K562 (cell line): ENCODE measurements around the gene NSRP1. TPM values are rescaled to one million over a fixed set of nuclear protein-coding genes. Genes with fewer than 3 reads are reported as not detected.

ENCODE experiments used
- ATAC-seq: fragments of 200-7000 bp; cut with Tn5 transposase; 3 replicates; pipeline ENCODE4 v1.9.1; 2020; ENCODE audit warnings: moderate library complexity
- BruUV-seq: library from RNA; stranded (reverse); fragments of 400-500 nt; replicated peaks from 2 replicates; lab custom pipeline; 2021; lab: Mats Ljungman, UMichigan
- CTCF ChIA-PET: fragments of 300-600 bp; formaldehyde crosslinking; extraction: SDS; loops from one replicate; lab custom pipeline; 2021; ENCODE audit warnings: low intra/inter-chr PET ratio; lab: Yijun Ruan, JAX
- POLR2A ChIA-PET: fragments of 300-600, 350-650 bp; sonication (Branson Sonifier 250); formaldehyde crosslinking; extraction: SDS; loops from one replicate; lab custom pipeline; 2021; ENCODE audit warnings: antibody characterized with exemption, inconsistent platforms; lab: Yijun Ruan, JAX
- DNase-seq, 4 experiments: peaks; one replicate each; pipeline versions ENCODE4 v3.0.0 to v3.0.0-alpha.2; 2011 to 2018; ENCODE audit warnings: low spot score in 3 of 4, mixed read lengths in 3 of 4; ENCODE audit errors: extremely low read depth in 1 of 4
- FAIRE-seq: peaks from 2 replicates; lab custom pipeline; 2011; peaks lifted over from hg19 to GRCh38; lab: Jason Lieb, UNC
- H2AFZ ChIP-seq: 2 replicates; pipeline ENCODE4 v1.6.0; 2011; ENCODE audit warnings: low read depth, low read length, control low read depth, inconsistent platforms
- H3K27ac ChIP-seq: fragments of 200-600 bp; 3 replicates; pipeline ENCODE4 v1.8.0; 2011; ENCODE audit warnings: low read depth, mild to moderate bottlenecking, control low read depth, inconsistent platforms, low read length, moderate library complexity, mixed read lengths; ENCODE audit errors: extremely low read depth
- H3K27me3 ChIP-seq, 2 experiments: fragments of 300-600 bp in 1 of 2; 2 replicates in 1 of 2; 3 replicates in 1 of 2; pipeline versions ENCODE4 v1.6.0 to v1.8.0; 2011; ENCODE audit warnings: inconsistent platforms in 2 of 2, low read length in 2 of 2, mild to moderate bottlenecking in 1 of 2, mixed read lengths in 1 of 2, moderate library complexity in 1 of 2; ENCODE audit not compliant: control insufficient read depth in 2 of 2, insufficient read depth in 2 of 2
- H3K36me3 ChIP-seq: fragments of 300-600 bp; 3 replicates; pipeline ENCODE4 v1.8.0; 2011; ENCODE audit warnings: mild to moderate bottlenecking, low read length, inconsistent platforms; ENCODE audit not compliant: control insufficient read depth, insufficient read depth
- H3K4me1 ChIP-seq, 2 experiments: fragments of 200-600 bp in 1 of 2; replicated peaks in 1 of 2; 2 replicates in 1 of 2; 3 replicates in 1 of 2; pipeline versions ENCODE4 v1.5.1 to v1.8.0; 2011; ENCODE audit warnings: inconsistent platforms in 2 of 2, low read length in 2 of 2, mild to moderate bottlenecking in 1 of 2, mixed read lengths in 1 of 2, moderate library complexity in 1 of 2; ENCODE audit not compliant: control insufficient read depth in 2 of 2, insufficient read depth in 2 of 2
- H3K4me2 ChIP-seq: 2 replicates; pipeline ENCODE4 v1.6.1; 2011; ENCODE audit warnings: low read length, control low read depth, inconsistent platforms, mixed read lengths; ENCODE audit not compliant: insufficient read depth
- H3K4me3 ChIP-seq: fragments of 200-600 bp; sonication (generic), shearing (Covaris generic); 2 replicates; pipeline ENCODE4 v1.5.1; 2016; ENCODE audit warnings: control low read depth, inconsistent platforms
- H3K79me2 ChIP-seq: fragments of 200-600 bp; 3 replicates; pipeline ENCODE4 v1.8.0; 2011; ENCODE audit warnings: low read length, inconsistent platforms; ENCODE audit not compliant: control insufficient read depth, insufficient read depth
- H3K9ac ChIP-seq, 2 experiments: 2 replicates each; pipeline versions ENCODE4 v1.6.0 to v1.6.1; 2011; ENCODE audit warnings: low read depth in 2 of 2, low read length in 2 of 2, control low read depth in 1 of 2, inconsistent platforms in 1 of 2, mild to moderate bottlenecking in 1 of 2, mixed read lengths in 1 of 2; ENCODE audit not compliant: insufficient read depth in 1 of 2
- H3K9me1 ChIP-seq: one replicate; pipeline ENCODE4 v1.6.0; 2011; ENCODE audit warnings: inconsistent platforms, mild to moderate bottlenecking, low read length, moderate library complexity; ENCODE audit not compliant: control insufficient read depth, insufficient read depth
- H3K9me3 ChIP-seq: replicated peaks from 2 replicates; pipeline ENCODE4 v1.5.1; 2011; ENCODE audit warnings: low read depth, low read length, inconsistent platforms; ENCODE audit not compliant: control insufficient read depth, insufficient read depth
- H4K20me1 ChIP-seq: replicated peaks from 2 replicates; pipeline ENCODE4 v1.6.1; 2011; ENCODE audit warnings: low read length, inconsistent platforms, mixed read lengths; ENCODE audit not compliant: control insufficient read depth, insufficient read depth
- NFIC ChIP-seq: fragments of 450-650 bp; IDR thresholded peaks from 2 replicates; pipeline ENCODE4 v1.6.1; 2017; ENCODE audit warnings: mild to moderate bottlenecking, inconsistent platforms
- ZNF76 ChIP-seq: fragments of 250-450 bp; sonication (Bioruptor Pico); IDR thresholded peaks from 2 replicates; pipeline ENCODE4 v1.4.0; 2020; ENCODE audit warnings: mild to moderate bottlenecking, moderate library complexity, borderline replicate concordance
- in situ Hi-C: fragments of 300-500 bp; cut with MboI; formaldehyde crosslinking; loops from 4 replicates; pipeline ENCODE4 v1.15.0; 2018; ENCODE audit warnings: inconsistent platforms, mixed read lengths
- intact Hi-C: fragments of 100-400 bp; cut with micrococcal nuclease; formaldehyde crosslinking; loops from 2 replicates; pipeline ENCODE4 v1.14.2; 2022
- polyA plus RNA-seq, 8 experiments: library from polyadenylated mRNA; depleted of rRNA in 4 of 8; stranded (reverse) in 5 of 8; unstranded in 3 of 8; fragments of >200 nt; fragmentation: Nextera tagmentation in 2 of 8; fragmentation: Illumina TruSeq in 1 of 8; extraction: Ambion mirVana in 2 of 8; extraction: Trizol in 1 of 8; gene quantifications; 2 replicates each; pipeline versions ENCODE4 v1.2.1 to v1.2.3, GENCODE V29; 2011 to 2014; ENCODE audit warnings: inconsistent platforms in 1 of 8, missing spikeins in 1 of 8
- total RNA-seq, 7 experiments: library from RNA; depleted of rRNA in 6 of 7; stranded (reverse); fragments of >200 nt in 6 of 7; fragmentation: Illumina TruSeq in 2 of 7; extraction: Trizol in 2 of 7; gene quantifications; 2 replicates each; pipeline versions ENCODE4 v1.2.1 to v1.2.3, GENCODE V29; 2011 to 2021; ENCODE audit warnings: low replicate concordance in 1 of 7
- TF ChIP-seq, protein P1 (sequence below): fragments of 450-650 bp; formaldehyde crosslinking; conservative IDR thresholded peaks from 2 replicates; pipeline ENCODE4 v1.4.0; 2022; ENCODE audit warnings: mild to moderate bottlenecking, missing genetic modification characterization
- TF ChIP-seq, protein P2 (sequence below): fragments of 250-450 bp; sonication (Bioruptor Pico); IDR thresholded peaks from 2 replicates; pipeline ENCODE4 v1.4.0; 2020; ENCODE audit warnings: mild to moderate bottlenecking, moderate library complexity

NSRP1 gene
- total and polyA plus RNA-seq, 9 of the 15 experiments (the other 6 are each of a cell fraction or from before 2014, with no cell fraction given): 18.4 to 68.6 (median 32.7) TPM

DNA sequence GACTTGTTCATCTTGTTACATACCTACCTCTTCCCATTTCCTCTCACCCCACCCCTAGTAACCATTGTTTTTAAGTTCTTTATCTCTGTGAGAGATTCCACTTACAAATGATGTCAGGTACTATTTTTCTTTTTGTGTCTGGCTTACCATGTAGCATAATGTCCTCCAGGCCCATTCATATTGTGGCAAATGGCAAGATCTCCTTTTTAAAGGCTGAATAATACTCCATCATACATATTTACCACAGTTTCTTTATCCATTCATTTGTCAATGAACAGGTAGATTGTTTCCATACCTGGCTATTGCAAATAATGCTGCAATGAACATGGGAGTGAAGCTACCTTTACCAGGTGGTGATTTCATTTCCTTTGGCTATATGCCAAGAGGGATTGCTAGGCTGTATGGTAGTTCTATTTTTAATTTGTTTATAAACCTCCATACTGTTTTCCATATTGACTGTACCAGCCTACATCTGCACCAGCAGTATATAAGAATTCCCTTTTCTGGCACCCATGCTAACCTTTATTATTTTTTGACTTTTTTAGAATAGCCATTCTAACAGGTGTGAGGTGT lies 53.9 kb downstream of the NSRP1 start:
- Histone ChIP-seq H3K4me2 (no peak overlapping the region), H3K9me1 (no peaks in the 10 kb centered on the region), H3K9ac (no peak overlapping the region), H3K9me3 (no peaks in the 10 kb centered on the region), H3K4me3 (no peak overlapping the region), H3K4me1 (no peaks in the 10 kb centered on the region), H4K20me1 (no peaks in the 10 kb centered on the region), H3K79me2 (peaks cover 22% of the 10 kb centered on the region; the same call in 2 of the 3 replicates), H3K27me3 (no peaks in the 10 kb centered on the region), H3K36me3 (peaks cover 71% of the 10 kb centered on the region), H2AFZ (no peak overlapping the region), H3K27ac (no peak overlapping the region)
- ChIA-PET CTCF (no interaction called here), POLR2A (no interaction called here)
- in situ Hi-C loops (no loop called here), intact Hi-C loops (no loop called here)
- DNase-seq: no peak
- no peak for ATAC-seq
- no peak for FAIRE-seq
- no TSS peak for BruUV-seq
- TF ChIP-seq ZNF76 (no peak), NFIC (peak; percentile 81)
- TF ChIP-seq, protein P1, sequence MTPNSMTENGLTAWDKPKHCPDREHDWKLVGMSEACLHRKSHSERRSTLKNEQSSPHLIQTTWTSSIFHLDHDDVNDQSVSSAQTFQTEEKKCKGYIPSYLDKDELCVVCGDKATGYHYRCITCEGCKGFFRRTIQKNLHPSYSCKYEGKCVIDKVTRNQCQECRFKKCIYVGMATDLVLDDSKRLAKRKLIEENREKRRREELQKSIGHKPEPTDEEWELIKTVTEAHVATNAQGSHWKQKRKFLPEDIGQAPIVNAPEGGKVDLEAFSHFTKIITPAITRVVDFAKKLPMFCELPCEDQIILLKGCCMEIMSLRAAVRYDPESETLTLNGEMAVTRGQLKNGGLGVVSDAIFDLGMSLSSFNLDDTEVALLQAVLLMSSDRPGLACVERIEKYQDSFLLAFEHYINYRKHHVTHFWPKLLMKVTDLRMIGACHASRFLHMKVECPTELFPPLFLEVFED (CRISPR knock-in tag): no peak
- TF ChIP-seq, protein P2, sequence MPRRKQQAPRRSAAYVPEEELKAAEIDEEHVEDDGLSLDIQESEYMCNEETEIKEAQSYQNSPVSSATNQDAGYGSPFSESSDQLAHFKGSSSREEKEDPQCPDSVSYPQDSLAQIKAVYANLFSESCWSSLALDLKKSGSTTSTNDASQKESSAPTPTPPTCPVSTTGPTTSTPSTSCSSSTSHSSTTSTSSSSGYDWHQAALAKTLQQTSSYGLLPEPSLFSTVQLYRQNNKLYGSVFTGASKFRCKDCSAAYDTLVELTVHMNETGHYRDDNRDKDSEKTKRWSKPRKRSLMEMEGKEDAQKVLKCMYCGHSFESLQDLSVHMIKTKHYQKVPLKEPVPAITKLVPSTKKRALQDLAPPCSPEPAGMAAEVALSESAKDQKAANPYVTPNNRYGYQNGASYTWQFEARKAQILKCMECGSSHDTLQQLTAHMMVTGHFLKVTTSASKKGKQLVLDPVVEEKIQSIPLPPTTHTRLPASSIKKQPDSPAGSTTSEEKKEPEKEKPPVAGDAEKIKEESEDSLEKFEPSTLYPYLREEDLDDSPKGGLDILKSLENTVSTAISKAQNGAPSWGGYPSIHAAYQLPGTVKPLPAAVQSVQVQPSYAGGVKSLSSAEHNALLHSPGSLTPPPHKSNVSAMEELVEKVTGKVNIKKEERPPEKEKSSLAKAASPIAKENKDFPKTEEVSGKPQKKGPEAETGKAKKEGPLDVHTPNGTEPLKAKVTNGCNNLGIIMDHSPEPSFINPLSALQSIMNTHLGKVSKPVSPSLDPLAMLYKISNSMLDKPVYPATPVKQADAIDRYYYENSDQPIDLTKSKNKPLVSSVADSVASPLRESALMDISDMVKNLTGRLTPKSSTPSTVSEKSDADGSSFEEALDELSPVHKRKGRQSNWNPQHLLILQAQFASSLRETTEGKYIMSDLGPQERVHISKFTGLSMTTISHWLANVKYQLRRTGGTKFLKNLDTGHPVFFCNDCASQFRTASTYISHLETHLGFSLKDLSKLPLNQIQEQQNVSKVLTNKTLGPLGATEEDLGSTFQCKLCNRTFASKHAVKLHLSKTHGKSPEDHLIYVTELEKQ (CRISPR knock-in tag): no peak
